Measurements from ENCODE around the gene PSMB2. TPM values are rescaled to one million over a fixed set of nuclear protein-coding genes. Genes with fewer than 3 reads are reported as not detected.

Gene PSMB2
- total RNA-seq, 4 donors from 2014 or later = 16.1 to 41.6 (median 29.0) TPM

DNA sequence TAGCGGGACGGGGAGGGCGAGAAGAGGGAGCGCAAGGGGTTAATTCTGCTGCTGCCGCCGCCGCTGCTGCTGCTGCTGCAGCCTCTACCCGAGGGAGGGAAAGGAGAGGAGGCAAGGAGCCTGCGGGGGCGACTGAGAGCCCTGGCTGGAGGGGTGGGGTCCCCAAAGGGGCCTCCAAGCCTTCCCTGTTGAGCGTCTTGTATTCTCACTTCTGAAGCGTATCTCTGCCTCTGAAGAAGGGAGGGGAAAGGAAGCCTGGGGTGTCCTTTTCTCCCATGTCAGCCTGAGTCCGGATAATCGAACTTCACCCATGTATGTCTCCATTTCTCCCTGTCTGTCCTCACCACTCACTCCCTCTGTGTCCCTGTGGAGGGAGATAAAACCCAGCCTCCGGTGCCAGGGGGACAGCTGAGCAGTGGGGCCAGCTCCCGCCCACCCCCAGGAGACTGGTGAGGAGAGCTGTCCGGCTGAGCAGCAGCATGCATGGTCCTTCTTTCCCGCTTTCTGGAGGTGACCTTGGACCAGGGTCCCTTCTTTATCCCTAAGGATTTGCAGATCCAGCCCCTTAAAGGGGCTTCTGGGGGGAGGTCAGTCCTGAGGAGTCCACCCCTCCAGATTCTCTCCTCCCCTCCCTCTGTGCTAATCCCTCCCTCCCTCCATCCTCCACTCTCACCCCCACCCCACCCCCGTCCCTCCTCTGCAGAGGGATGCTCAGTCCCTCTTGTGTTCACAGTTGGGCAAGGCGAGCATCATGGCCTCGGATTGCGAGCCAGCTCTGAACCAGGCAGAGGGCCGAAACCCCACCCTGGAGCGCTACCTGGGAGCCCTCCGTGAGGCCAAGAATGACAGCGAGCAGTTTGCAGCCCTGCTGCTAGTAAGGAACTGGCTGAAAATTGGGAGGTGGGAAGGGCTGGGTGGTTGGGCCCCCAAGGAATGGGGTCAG lies 82.7 kb downstream of the PSMB2 start:
- WGBS, 2 donors (ENCODE audit: low coverage in 1 of 2) = 0 to 34% methylated on average over 2 to 26 of the region's 26 CpGs
- H3K27ac ChIP-seq = peak overlapping the region; percentile 88 to 96 (median 95)
- no peaks in the 10 kb centered on the region for H3K9me3 ChIP-seq
- peaks cover 0 to 8% (median 2%) of the 10 kb centered on the region in 4 donors for H3K36me3 ChIP-seq
- intact Hi-C loops (cut with DNase I; ENCODE audit: low total_unique reads) (no loop called here), in situ Hi-C loops (cut with MboI; ENCODE audit: low pct_ligation_motif_present in 1 of 4, low pct_unique_long_range_greater_than_20kb in 1 of 4, low sequenced_read_pairs in 3 of 4) (loop anchor here in 2 of 4 donors (25.0 kb wide), 2 partner anchors 96 to 371 kb away; partner anchors contain the start of gene SFPQ (in 2 of the 2))
- peak overlapping the region; percentile 60 to 89 (median 70) for H3K4me3 ChIP-seq
- peaks cover 17 to 43% (median 37%) of the 10 kb centered on the region in 4 donors for H3K4me1 ChIP-seq
- no peaks in the 10 kb centered on the region for H3K27me3 ChIP-seq
- TF ChIP-seq, protein P1, sequence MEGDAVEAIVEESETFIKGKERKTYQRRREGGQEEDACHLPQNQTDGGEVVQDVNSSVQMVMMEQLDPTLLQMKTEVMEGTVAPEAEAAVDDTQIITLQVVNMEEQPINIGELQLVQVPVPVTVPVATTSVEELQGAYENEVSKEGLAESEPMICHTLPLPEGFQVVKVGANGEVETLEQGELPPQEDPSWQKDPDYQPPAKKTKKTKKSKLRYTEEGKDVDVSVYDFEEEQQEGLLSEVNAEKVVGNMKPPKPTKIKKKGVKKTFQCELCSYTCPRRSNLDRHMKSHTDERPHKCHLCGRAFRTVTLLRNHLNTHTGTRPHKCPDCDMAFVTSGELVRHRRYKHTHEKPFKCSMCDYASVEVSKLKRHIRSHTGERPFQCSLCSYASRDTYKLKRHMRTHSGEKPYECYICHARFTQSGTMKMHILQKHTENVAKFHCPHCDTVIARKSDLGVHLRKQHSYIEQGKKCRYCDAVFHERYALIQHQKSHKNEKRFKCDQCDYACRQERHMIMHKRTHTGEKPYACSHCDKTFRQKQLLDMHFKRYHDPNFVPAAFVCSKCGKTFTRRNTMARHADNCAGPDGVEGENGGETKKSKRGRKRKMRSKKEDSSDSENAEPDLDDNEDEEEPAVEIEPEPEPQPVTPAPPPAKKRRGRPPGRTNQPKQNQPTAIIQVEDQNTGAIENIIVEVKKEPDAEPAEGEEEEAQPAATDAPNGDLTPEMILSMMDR (IDR thresholded peaks at IDR 0.05) = no peak
- no peak for TF ChIP-seq POLR2AphosphoS5 (IDR thresholded peaks at IDR 0.05)
- TF ChIP-seq POLR2A (IDR thresholded peaks at IDR 0.05) = no peak
- no peak for TF ChIP-seq EP300 (IDR thresholded peaks at IDR 0.05; ENCODE audit: low read depth)
- DNase-seq = no peak

DNA sequence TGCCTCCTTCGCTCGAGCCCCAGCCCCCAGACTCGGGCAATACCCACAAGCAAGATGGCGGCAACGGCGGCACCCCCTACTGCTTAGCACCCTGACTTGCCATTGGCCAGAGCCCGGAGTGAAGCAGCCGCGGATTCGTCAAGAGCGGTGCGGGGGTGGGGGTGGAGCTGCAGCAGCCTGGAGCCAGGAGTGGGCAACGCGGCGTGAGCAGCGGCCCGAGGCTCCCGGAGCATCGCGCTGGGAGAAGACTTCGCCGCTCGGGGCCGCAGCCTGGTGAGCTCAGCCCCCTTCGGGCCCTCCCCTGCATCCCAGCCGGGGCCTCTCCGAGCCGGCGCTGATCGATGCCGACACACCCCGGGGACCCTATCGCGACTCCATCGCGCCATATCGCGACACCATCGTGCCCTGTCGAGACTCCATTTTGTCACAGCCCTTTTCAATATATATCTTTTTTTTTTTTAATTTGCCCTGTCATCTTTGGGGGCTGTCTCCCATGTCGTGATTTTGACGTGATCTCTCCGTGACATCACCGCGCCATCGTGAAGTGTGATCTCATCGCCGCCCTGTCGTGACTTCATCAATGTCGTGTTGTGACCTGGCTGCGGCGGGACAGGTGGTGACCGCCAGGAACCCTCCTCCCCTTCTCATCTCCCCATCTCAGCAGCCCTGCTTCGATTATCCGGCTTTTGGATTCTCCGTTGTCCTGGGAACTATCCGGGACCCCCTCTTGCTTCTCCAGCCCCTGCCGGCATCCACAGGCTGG lies 83.5 kb downstream of the PSMB2 start, which contains the start of gene NCDN:
Gene NCDN, plus strand, starts transcription at position 189 of the 763 bp plus-strand sequence. Its CDS starts 392 bp downstream, at position 581.
- in situ Hi-C loops (cut with MboI; ENCODE audit: low pct_ligation_motif_present in 1 of 4, low pct_unique_long_range_greater_than_20kb in 1 of 4, low sequenced_read_pairs in 3 of 4) = loop anchor here in 2 of 4 donors (25.0 kb wide), 2 partner anchors 95 to 370 kb away; partner anchors contain the start of gene SFPQ (in 2 of the 2)
- H3K36me3 ChIP-seq = peaks cover 0 to 16% (median 5%) of the 10 kb centered on the region in 4 donors
- intact Hi-C loops (cut with DNase I; ENCODE audit: low total_unique reads) = no loop called here
- no peaks in the 10 kb centered on the region for H3K27me3 ChIP-seq
- 0 to 1% methylated on average over 20 to 58 of the region's 58 CpGs for WGBS, 2 donors (ENCODE audit: low coverage in 1 of 2)
- TF ChIP-seq POLR2A (IDR thresholded peaks at IDR 0.05) (no peak), POLR2AphosphoS5 (IDR thresholded peaks at IDR 0.05) (peak in 1 of 3 donors; percentile 48)
- H3K9me3 ChIP-seq = no peaks in the 10 kb centered on the region
- H3K27ac ChIP-seq = peak within 1 kb of the TSS; percentile 88 to 96 (median 95)
- H3K4me3 ChIP-seq = peak within 1 kb of the TSS; percentile 60 to 89 (median 70)
- peak; percentile 97 for DNase-seq
- peaks cover 17 to 43% (median 37%) of the 10 kb centered on the region in 4 donors for H3K4me1 ChIP-seq

DNA sequence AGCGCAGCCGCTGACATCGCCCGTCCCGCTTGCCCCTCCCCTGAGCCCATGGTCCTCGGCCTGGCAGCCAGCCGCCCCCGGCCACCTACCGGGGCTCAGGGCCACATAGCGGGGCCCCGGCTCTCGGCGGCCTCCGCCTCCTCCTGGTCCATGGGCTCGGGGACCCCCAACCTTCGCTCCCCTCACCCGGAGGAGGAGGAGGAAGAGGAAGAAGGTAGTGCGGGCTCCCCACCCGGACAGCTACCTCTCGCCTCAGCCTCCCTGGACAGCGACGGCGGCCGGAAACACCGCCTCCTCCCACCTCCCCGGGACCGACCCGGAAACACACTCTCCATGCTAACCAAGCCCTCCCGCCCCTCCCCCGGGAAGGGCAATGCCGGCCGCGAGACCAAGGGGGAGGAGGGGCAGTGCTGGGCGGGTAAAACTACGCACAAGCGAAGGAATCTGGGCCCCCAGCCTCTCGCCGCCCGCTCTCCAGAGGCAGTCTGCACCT lies 84.2 kb downstream of the PSMB2 start, which contains the start of gene KIAA0319L:
Gene KIAA0319L, minus strand, starts transcription at position 286 of the 493 bp plus-strand sequence. CDS start 2,912 bp downstream, outside the sequence.
- 1% methylated on average over 17 of the region's 39 CpGs; no CpG with 5 or more reads in 1 of the 2 donors for WGBS, 2 donors (ENCODE audit: low coverage in 1 of 2)
- H3K4me1 ChIP-seq = peaks cover 17 to 43% (median 37%) of the 10 kb centered on the region in 4 donors

More for the DNA sequence above, 84.2 kb downstream of the PSMB2 start, which contains the start of gene KIAA0319L:
- peak; percentile 90 for DNase-seq
- TF ChIP-seq EP300 (IDR thresholded peaks at IDR 0.05; ENCODE audit: low read depth) = no peak
- peak; percentile 68 for TF ChIP-seq POLR2A (IDR thresholded peaks at IDR 0.05)
- peak; percentile 66 to 73 (median 67) for TF ChIP-seq POLR2AphosphoS5 (IDR thresholded peaks at IDR 0.05)
- TF ChIP-seq, protein P1 (IDR thresholded peaks at IDR 0.05) = no peak
- Histone ChIP-seq H3K4me3 (peak within 1 kb of the TSS; percentile 60 to 89 (median 70)), H3K9me3 (no peaks in the 10 kb centered on the region), H3K27me3 (no peaks in the 10 kb centered on the region), H3K27ac (peak within 1 kb of the TSS; percentile 88 to 96 (median 95)), H3K36me3 (peaks cover 0 to 22% (median 7%) of the 10 kb centered on the region in 4 donors)
- intact Hi-C loops (cut with DNase I; ENCODE audit: low total_unique reads) (no loop called here), in situ Hi-C loops (cut with MboI; ENCODE audit: low pct_ligation_motif_present in 1 of 4, low pct_unique_long_range_greater_than_20kb in 1 of 4, low sequenced_read_pairs in 3 of 4) (loop anchor here in 2 of 4 donors (25.0 kb wide), 2 partner anchors 95 to 370 kb away; partner anchors contain the start of gene SFPQ (in 2 of the 2))
